Stimulated activated CD4-positive, alpha-beta T cell treated with anti-CD3 and anti-CD28 coated beads, Interleukin-1b, Interleukin-23, amount 100 ng/mL, for 4 hours (primary cell): ENCODE results near the gene NOS3.
A peak's percentile ranks its signal among the peaks of the same experiment; 100 is the strongest.
"Not testable (repeated sequence)": the region's sequence is repeated elsewhere in the genome, so short reads cannot be mapped to it uniquely, and the experiment has no call there.

ENCODE experiments used
- DNase-seq, 2 donors: peaks; one replicate each; pipeline ENCODE4 v3.0.0-alpha.2; 2020; ENCODE audit warnings: low read depth in 2 of 2

NOS3 gene

DNA sequence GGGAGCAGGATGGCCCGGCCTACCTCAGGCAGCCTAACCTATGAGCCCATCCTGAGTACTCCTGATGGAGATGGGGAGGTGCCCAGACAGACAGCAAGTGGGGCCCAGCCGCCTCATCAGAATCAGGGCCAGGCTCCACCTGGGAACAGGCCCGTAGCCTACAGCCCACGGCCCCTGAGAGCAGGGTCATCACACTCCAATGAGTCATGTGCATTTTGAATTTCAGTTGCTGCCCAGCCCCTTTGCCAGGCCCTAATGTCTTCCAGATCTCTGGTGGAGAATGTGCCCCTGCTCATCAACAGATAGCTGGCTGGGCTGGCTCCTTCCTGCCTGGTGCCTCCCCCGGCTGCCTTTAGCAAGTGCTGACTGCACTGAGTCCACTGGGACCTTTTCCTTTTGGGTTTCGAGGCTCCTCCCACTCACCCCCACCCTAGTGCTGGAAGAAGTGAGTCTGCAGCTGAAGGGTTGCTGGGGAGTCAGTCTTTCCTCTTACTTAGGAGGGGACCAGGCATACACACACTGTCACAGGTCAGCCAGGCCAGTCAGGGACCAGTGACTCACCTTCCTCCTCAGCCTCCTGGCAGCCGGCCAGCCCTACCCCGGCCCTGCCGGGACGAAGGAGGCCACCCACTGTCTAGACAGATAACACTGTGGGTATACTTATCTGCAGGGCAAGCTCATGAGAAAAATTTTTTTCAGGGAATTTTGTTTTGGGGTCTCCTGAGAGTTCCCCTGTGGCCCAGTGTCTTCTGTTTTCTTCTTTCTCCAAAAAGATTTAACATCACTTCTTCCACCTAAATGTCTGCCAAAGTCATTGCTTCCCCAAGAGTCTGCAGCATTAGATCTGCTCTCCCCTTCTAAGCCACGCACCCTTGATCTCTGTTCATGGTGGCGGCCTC, 48.4 kb downstream of the NOS3 start:
- DNase-seq, result peak; percentile 54 to 58

DNA sequence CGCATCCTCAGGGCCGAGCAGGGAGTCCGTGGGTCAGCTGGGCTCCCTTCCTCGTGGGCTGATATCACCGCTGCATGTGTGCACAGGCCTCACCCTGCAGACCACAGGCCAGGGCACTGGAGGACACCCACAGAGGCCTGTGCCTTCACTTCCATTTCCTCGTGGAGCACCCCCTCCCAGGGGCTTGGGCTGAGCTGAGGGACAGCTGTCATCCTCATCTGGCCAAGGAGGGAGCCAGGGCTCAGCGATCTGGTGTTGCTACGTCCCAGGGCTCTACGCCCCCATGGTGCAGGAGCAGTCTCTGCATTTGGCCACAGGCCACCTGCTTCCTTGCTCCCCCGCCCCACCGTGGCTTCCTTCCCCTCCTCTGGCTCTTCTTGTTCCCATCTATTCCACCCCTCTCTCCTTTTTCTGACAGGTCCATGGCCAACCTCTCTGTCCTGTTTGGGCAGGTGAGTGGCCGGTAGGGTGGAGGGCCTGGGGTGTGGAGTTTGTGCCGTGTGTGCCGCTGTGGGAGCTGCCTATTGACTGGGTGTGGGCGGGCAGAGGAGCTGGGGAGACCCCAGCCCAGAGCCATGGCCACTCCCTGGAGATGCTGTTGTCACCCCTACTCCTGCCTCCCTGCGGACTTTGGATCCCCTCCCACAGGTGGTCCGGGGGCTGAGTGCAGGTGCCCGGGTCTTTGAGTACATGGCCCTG, 49.2 kb downstream of the NOS3 start:
- no peak for DNase-seq

DNA sequence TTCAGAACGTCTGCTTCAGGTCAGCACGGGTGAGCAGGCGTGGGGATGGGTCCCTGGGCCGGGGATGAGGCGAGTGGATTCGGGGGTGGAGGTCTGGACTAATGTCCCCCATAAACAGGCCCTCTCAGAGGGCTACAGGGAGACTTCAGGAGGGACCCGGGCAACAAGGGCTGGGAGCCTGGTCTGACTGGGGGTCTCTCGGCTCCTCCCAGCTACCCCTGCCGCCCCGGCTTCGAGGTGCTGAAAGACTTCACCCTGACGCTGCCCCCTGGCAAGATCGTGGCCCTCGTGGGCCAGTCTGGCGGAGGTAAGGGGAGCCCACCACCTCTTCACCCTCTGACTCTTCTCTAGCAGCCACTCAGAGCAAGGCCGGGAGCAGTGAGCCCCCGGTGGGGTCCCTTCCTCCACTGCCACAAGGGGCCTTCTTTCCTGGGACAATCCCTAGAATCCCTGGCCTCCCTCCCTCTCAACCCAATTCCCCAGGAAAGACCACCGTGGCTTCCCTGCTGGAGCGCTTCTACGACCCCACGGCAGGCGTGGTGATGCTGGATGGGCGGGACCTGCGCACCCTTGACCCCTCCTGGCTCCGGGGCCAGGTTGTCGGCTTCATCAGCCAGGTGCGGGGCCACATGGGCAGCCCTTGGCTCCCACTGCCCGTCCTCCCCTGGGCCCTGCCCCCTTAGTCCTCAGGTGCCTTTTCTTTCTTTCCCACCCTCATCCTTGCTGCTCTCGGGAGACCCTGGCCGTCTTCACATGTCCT, 50.0 kb downstream of the NOS3 start:
- DNase-seq, result no peak

DNA sequence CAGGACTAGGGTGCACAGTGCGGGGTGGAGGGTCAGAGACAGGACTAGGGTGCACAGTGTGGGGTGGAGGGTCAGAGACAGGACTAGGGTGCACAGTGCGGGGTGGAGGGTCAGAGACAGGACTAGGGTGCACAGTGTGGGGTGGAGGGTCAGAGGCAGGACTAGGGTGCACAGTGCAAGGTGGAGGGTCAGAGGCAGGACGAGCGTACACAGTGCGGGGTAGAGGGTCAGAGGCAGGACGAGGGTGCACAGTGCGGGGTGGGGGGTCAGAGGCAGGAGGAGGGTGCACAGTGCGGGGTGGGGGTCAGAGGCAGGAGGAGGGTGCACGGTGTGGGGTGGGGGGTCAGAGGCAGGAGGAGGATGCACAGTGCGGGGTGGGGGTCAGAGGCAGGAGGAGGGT, 52.6 kb downstream of the NOS3 start:
- DNase-seq, result not testable (repeated sequence)

DNA sequence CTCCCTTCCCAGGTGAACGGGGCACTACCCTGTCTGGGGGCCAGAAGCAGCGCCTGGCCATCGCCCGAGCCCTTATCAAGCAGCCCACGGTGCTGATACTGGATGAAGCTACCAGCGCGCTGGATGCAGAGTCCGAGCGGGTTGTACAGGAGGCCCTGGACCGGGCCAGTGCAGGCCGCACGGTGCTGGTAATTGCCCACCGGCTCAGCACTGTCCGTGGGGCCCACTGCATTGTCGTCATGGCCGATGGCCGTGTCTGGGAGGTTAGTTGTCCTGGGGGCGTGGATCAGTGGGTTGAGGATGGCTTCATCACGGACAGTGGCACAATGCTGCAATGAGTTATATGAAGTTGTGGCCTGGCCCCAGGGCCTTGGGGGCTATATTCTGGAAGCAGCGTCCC, 53.1 kb downstream of the NOS3 start:
- DNase-seq, result no peak

DNA sequence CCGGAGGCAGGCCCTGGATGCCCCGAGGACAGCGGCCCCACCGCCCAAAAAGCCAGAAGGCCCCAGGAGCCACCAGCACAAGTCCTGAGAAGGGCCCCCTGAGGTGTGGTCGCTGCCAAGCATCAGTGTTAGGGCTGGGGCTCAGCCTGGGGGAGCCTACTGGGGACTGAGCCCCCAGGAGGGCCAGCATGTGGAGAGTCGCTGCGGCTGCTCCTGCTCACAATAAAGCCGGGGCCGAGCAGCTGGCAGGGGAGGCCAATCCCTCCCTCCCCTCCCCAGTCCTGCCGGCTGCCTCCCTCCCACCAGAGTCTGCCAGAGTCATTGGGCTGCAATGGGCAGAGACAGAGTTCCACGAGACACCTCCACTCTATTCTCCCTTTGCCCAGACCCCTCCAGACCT, 54.4 kb downstream of the NOS3 start:
- no peak for DNase-seq

DNA sequence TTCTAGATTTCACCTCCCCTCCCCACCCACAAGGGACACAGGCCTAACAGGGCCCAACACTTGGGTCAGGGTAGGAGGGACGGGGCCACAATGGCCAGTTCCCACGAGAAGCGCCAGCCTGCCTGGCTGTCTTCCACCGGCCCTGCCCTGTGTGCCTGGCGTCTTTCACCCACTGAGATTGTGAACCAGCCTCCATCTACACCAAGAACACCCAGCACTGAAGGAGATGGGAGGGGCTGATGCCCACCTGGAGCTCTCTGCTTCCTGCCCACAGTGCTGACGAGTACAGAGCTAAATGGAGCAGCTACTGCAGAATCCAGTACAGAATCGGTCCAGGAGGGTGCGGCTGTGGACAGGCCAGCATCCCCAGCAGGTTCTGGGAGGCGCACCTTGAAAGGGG, 55.1 kb downstream of the NOS3 start:
- no peak for DNase-seq

DNA sequence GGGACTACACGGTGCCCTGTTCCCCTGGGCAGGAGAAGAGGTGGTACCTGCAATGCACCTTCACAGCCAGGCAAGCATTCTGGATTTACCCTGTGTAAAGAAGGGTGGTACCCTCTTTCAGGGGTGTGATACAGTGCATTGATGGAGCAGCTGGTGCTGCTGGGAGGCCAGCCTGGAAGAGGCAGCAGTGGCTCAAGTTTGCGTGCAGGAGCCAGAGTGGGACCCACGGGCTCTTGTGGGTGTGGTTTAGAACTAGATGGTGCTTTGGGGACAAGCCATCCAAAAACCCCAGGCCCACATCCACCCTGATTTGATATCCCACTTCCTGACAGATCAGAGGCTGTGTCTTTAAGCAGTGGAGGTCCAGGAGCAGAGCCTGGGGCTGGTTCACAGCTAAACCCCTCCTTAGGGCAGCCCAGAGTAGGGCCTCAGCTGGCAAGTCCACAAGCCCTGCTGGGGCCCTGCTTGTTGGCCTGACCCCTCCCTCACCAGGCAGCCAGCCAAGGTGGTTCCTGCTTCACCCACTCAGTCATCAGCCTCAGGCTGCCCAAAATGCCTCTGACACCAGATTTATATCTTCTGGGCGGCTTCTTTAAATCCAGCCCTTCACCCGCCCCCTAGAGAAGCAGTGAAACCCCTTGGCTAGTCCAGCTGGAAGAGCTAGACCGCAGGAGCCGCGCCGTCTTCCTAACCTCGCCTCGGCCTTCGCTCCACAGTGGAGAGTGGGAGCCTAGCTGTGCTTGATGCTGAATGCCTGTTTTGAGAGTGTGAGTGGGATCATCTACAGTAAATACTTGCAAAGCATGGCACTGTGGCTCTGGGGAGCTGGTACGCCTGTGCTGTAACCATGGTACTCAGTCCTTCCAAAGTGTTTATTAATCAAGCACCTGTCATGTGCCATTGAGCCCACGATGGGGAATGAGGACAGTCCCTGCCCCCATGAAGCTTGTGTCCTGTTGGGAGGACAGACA, 56.1 kb downstream of the NOS3 start:
- no peak for DNase-seq

DNA sequence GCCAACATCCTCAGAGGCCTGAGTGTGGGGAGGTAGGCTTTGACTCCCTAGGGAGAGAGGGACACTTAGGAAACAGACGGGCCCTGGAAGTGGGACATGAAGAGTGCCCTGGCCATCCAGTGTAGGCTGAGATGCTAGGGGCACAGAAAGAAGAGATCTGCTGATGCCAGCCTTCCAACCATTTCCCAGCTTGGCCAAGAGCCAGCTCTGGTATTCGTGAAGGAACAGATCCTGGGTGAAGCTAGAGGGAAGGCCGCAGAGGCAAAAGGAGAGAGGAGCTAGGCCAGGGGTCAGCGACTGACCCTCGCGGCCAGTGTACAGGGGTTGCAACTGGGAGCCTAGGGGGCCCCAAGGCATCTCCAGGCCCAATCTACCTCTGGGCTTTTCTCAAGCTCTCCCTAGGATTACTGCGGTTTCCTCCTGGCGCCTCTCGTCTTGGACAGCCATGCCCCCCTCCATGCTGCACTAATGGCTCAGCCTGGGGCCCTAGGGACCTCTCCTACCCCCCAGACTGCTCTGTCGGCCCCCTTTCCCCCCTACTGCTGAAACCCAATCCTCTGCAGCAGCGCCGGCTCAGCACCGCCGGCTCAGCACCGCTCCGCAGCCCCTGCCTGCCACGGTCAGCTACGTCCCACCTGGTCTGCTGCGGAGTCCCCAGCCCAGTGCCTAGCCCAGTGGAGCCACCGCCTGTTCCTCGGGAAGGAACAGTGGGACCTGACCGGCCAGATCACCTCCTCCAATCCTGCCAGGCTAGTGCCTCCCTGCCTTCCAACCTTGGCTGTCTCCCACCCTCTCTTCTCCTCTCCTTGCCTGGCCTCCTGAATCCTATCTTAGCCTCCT, 57.4 kb downstream of the NOS3 start, which contains the start of gene ASIC3:
Gene ASIC3, plus strand, starts transcription at position 556 of the 840 bp plus-strand sequence. CDS start 355 bp downstream, outside the sequence.
- no peak for DNase-seq

DNA sequence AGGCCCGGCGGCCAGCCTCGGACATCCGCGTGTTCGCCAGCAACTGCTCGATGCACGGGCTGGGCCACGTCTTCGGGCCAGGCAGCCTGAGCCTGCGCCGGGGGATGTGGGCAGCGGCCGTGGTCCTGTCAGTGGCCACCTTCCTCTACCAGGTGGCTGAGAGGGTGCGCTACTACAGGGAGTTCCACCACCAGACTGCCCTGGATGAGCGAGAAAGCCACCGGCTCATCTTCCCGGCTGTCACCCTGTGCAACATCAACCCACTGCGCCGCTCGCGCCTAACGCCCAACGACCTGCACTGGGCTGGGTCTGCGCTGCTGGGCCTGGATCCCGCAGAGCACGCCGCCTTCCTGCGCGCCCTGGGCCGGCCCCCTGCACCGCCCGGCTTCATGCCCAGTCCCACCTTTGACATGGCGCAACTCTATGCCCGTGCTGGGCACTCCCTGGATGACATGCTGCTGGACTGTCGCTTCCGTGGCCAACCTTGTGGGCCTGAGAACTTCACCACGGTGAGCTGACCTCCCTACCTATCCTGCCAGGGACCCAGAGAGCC, 58.2 kb downstream of the NOS3 start:
- DNase-seq, result no peak

DNA sequence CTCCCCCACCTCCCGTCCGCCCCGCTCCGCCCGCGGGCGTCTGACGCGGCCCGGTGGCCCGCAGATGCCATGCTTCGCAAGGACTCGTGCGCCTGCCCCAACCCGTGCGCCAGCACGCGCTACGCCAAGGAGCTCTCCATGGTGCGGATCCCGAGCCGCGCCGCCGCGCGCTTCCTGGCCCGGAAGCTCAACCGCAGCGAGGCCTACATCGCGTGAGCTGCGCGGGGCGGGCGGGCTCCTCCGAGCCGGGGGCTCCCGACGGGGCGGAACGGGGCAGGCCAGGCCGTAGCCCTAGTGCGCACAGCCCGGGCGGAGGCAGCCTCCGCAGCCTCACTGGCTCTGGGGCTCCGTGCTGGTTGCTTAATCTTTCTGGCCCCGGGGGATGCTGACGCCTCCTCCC, 60.3 kb downstream of the NOS3 start:
- DNase-seq, result peak in 1 of 2 donors; percentile 49

DNA sequence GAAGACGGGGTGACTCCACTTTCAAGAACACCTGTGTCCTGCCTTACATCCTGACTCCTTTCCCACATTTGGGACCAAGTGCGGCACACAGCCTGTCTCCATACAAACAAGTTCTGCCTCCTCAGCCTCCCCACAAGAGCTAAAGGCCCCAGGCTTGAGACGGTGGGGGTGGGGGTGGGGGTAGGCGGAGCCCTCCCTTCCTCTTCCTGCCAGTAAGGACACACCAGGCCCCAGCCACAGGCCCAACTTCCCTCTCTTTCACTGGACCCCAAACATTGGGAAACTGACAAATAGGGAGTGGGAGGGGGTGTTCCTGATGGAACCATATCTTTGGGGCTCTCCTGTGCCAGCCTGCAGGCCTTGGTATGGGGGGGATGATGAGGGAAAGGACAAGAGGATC, 62.3 kb downstream of the NOS3 start:
- no peak for DNase-seq

DNA sequence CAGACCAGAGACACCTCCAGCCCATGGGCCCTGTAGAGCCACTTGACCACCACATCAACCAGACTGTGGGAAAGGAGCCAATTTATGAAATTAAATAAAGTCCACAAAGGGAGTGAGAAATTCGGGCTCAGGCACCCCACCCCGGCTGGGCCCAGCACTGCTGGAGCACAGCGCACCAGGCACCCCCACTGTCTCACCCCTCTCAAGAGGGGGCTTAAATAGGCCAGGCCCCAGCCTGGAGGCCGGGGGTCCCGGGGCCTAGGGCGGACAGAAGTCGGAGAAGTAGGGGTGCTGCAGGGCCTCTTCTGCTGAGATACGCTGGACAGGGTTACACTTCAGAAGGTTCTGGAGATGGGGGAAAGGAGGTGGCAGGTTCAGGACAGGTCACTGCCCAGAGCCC, 62.9 kb downstream of the NOS3 start:
- no peak for DNase-seq

DNA sequence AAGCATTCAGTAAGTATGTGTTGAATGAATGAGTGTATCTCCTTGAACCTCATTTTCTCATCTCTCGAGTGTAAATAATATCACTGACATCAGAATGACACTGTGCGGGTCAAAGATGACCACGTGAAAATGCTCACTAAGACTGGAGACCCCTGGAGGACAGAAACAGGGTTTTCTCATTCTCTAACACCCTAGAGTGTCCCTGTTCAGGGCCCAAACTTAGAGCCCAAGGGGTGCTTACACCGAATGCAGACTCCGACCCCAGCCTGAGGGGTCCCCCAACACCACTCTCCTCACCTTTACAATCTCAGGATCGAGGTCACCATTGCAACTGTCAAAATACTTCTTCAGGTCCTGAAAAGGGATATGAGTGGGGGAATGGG, 65.5 kb downstream of the NOS3 start:
- no peak for DNase-seq

DNA sequence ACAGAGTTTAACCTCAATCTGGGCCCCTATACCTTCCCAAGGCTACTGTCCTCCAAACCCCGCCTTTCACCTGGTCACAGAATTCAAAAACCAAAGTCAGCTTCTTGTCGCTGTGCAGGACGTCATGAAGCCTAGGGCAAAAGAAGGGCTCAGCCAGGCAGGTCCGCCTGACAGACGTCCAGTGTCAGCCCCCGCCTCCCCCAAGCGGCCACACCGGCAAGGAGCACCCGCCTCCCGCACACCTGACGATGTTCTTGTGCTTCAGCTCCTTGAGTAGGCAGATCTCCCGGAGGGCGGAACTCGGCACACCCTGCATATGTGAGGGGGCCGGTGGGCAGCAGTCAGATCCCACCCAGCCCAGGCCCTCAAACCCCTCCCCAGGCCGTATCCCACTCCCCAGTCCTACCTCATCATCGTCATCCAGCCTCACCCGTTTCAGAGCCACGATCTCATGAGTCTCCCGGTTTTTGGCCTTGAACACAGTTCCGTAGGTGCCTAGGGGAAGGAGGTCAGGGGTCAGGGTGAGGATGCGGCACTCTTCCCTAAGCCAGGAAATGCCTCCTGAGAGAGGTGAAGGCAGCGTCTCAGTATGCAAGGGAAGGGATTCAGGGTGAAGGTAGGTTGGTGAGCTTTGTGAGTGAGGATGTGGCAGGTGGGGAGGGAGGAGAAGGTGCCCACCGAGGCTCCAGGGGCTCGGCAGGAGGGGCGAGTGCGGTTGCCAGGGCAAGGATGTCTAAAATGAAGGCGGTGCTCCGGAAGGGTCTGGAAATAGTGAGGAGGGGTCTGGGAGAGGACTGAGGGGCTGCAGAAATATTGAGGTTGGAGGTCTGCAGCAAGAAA, 66.1 kb downstream of the NOS3 start:
- DNase-seq, result no peak

DNA sequence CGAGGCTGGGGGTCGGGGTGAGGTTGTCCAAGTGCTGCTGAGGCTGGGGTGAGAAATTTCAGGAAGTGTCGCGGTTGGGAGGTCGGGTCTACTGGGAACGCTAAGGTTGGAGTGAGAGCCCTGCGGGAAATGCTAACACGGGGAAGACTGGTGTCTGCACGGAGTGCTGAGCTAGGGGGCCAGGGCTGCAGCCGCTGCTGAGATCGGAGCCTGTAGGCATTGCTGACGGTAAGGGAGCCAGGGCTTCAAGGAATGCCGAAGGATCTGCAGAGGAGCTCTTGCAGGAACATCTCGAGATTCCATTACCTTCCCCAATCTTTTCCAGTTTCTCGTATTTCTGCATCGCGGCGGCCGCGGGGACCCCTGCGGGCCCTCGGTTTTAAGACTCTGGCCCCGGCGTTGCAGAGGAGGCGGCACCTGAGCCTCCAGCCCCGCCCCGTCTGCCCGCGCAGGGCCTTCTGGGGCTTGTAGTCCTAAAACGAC, 66.7 kb downstream of the NOS3 start, which contains the start of gene CDK5:
Gene CDK5, minus strand, starts transcription at position 392 of the 483 bp plus-strand sequence. Its CDS starts 49 bp downstream, at position 343.
- no peak for DNase-seq

DNA sequence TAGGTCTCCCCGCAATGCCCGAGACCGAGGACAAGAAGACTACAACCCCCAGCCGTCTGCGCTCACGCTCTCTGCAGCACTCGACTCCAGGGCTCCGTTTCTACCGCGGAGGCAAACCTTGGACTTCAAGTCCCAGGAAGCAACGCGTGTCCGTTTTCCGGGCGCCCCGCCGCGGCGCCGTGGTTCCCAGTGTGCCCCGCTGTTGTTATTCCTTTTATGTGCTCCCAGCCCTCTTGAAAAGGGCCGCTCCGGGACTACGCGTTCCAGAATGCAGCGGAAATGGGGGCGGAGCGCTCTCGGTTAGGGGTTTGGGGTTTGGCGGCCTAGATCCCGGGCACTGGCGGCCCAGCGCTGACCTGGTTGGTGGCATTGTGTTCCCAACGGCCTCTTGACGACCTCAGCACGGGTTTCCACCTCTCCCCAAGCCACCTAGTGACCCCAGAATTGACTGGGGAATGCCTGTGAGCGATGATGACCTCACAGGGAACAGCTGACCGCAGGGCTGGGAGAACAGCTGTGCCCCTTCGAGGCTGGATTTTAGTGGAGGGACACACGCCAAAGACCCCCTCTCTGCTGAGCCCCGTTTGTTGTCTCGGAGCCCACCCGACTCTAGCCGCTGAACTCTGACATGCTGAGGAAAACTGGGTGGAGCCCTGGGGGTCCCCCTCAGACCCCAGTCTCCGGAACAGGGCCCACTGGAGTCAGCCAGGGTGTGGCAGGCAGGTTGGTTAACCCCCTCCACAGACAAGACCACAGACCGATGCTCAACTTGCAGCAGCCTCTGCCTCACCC, 67.4 kb downstream of the NOS3 start:
- DNase-seq, result peak; percentile 89 to 94
